Measurements from ENCODE around the gene STRC.
"Not testable (repeated sequence)": the region's sequence is repeated elsewhere in the genome, so short reads cannot be mapped to it uniquely, and the experiment has no call there.

STRC gene

DNA sequence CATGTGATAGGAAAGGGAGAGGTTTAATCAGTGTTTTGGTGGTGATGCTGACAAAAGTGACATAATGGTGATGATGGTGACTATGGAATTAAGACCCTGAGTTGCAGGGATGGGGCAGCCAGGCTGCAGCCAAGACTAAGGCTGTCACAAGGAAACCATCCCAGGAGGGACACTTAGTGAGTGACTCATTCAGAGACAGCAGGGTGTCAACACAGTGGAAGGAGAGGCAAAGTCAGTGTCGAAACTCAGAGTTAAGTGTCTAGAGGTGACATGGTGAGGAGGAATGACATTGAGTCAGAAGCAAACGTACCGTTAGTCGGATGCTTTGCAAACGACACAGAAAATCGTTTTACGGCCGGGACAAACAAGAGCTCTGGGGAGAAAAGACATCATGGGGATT, 54.8 kb downstream of the STRC start:
- DNase-seq (ENCODE audit: low read depth) = not testable (repeated sequence)

- not testable (repeated sequence) for DNase-seq (ENCODE audit: low read depth)
These were observed 55.8 kb downstream of the STRC start for GRCh38 chr15:43562753-43563152.

- DNase-seq (ENCODE audit: low read depth) = no peak
These were observed 65.6 kb downstream of the STRC start for GRCh38 chr15:43552986-43553385.

GRCh38 chr15:43552256-43552655, 66.3 kb downstream of the STRC start:
- no peak for DNase-seq (ENCODE audit: low read depth)

- peak; percentile 53 for DNase-seq (ENCODE audit: low read depth)
These were observed 67.9 kb downstream of the STRC start for GRCh38 chr15:43550527-43551363.

Measured in iris pigment epithelial cell (primary cell).